HCT116 (cell line): ENCODE results near the gene ALKBH4. TPM values are rescaled to one million over a fixed set of nuclear protein-coding genes. Genes with fewer than 3 reads are reported as not detected.

Source experiments
- ATAC-seq: fragments of 200-7000 bp; cut with Tn5 transposase; 2 replicates; pipeline ENCODE4 v1.9.1; 2020; ENCODE audit warnings: mild to moderate bottlenecking, moderate library complexity
- BruUV-seq: library from RNA; stranded (reverse); fragments of 400-500 nt; replicated peaks from 2 replicates; lab custom pipeline; 2021; lab: Mats Ljungman, UMichigan
- CTCF ChIA-PET: fragments of 300-600 bp; sonication (Branson Sonifier 250); formaldehyde crosslinking; loops from one replicate; lab custom pipeline; 2021; ENCODE audit warnings: antibody characterized with exemption; lab: Charles Lee
- POLR2A ChIA-PET: fragments of 300-600, 350-600 bp; sonication (Branson Sonifier 250); formaldehyde crosslinking; loops from one replicate; lab custom pipeline; 2021; ENCODE audit warnings: antibody characterized with exemption; lab: Charles Lee
- RAD21 ChIA-PET, 2 experiments: fragments of 300-600 bp; sonication (Branson Sonifier 250); formaldehyde crosslinking; loops; one replicate each; lab custom pipeline; 2023; ENCODE audit warnings: low total read pairs in 2 of 2; ENCODE audit not compliant: uncharacterized antibody in 2 of 2, unreplicated experiment in 2 of 2, low non-redundant PET in 1 of 2; lab: Charles Lee
- DNase-seq: peaks from one replicate; pipeline ENCODE4 v3.0.0-alpha.2; 2010; ENCODE audit warnings: low read depth, low spot score
- H2AFZ ChIP-seq: fragments of 200-600 bp; shearing (Covaris generic), sonication (generic); 2 replicates; pipeline ENCODE4 v1.6.1; 2017; ENCODE audit warnings: low read depth, mixed run types, mixed read lengths, antibody characterized with exemption, low read length; ENCODE audit not compliant: poor library complexity, severe bottlenecking
- H3K27ac ChIP-seq: 2 replicates; pipeline ENCODE4 v1.5.1; 2012; ENCODE audit warnings: low read depth, low read length
- H3K27me3 ChIP-seq: fragments of 200-600 bp; sonication (generic); 2 replicates; pipeline ENCODE4 v1.6.1; 2016; ENCODE audit warnings: mixed run types, low read length, mixed read lengths; ENCODE audit not compliant: insufficient read depth
- H3K36me3 ChIP-seq, 2 experiments: fragments of 200-500 bp in 1 of 2; fragments of 200-600 bp in 1 of 2; sonication (Bioruptor generic) in 1 of 2; sonication (generic) in 1 of 2; 2 replicates each; pipeline versions ENCODE4 v1.5.1 to v1.6.1; 2014 to 2016; ENCODE audit warnings: low read length in 2 of 2, inconsistent platforms in 1 of 2, mixed read lengths in 1 of 2, mixed run types in 1 of 2; ENCODE audit not compliant: insufficient read depth in 2 of 2, control insufficient read depth in 1 of 2
- H3K4me1 ChIP-seq, 2 experiments: fragments of 200-600 bp in 1 of 2; sonication (generic) in 1 of 2; 2 replicates each; pipeline versions ENCODE4 v1.5.1 to v1.6.1; 2012 to 2017; ENCODE audit warnings: low read length in 2 of 2, inconsistent platforms in 1 of 2, mild to moderate bottlenecking in 1 of 2, mixed read lengths in 1 of 2, mixed run types in 1 of 2, moderate library complexity in 1 of 2; ENCODE audit not compliant: insufficient read depth in 2 of 2, control insufficient read depth in 1 of 2
- H3K4me2 ChIP-seq: fragments of 200-600 bp; sonication (generic); 2 replicates; pipeline ENCODE4 v1.6.1; 2017; ENCODE audit warnings: mixed run types, low read length, mixed read lengths
- H3K4me3 ChIP-seq, 2 experiments: fragments of 200-600 bp in 1 of 2; sonication (generic) in 1 of 2; replicated peaks in 1 of 2; 2 replicates each; pipeline ENCODE4 v1.5.1; 2011 to 2016; ENCODE audit warnings: low read length in 2 of 2, control low read depth in 1 of 2, low read depth in 1 of 2, mild to moderate bottlenecking in 1 of 2, mixed read lengths in 1 of 2, mixed run types in 1 of 2
- H3K79me2 ChIP-seq: fragments of 200-600 bp; sonication (generic); 2 replicates; pipeline ENCODE4 v1.6.1; 2017; ENCODE audit warnings: mild to moderate bottlenecking, mixed run types, low read length, moderate library complexity, mixed read lengths; ENCODE audit not compliant: insufficient read depth
- H3K9ac ChIP-seq: fragments of 200-600 bp; sonication (generic); 2 replicates; pipeline ENCODE4 v1.6.1; 2016; ENCODE audit warnings: low read length, mixed read lengths
- H3K9me2 ChIP-seq: fragments of 200-600 bp; sonication (generic), shearing (Covaris generic); 2 replicates; pipeline ENCODE4 v1.6.1; 2017; ENCODE audit warnings: mixed run types, mild to moderate bottlenecking, moderate library complexity; ENCODE audit not compliant: insufficient read depth
- H3K9me3 ChIP-seq, 2 experiments: fragments of 200-500 bp in 1 of 2; fragments of 200-600 bp in 1 of 2; sonication (Bioruptor generic) in 1 of 2; sonication (generic) in 1 of 2; 2 replicates each; pipeline ENCODE4 v1.6.1; 2014 to 2017; ENCODE audit warnings: low read length in 2 of 2, mixed read lengths in 2 of 2, inconsistent platforms in 1 of 2, low read depth in 1 of 2, mild to moderate bottlenecking in 1 of 2, mixed run types in 1 of 2, moderate library complexity in 1 of 2; ENCODE audit not compliant: control insufficient read depth in 1 of 2, insufficient read depth in 1 of 2
- H4K20me1 ChIP-seq: fragments of 200-600 bp; sonication (generic), shearing (Covaris generic); 2 replicates; pipeline ENCODE4 v1.6.1; 2017; ENCODE audit warnings: mixed run types, mild to moderate bottlenecking, moderate library complexity; ENCODE audit not compliant: insufficient read depth
- CEBPB ChIP-seq: IDR thresholded peaks from 2 replicates; pipeline ENCODE4 v1.6.1; 2012; ENCODE audit warnings: low read depth
- EZH2 ChIP-seq: fragments of 200-600 bp; sonication (generic); IDR thresholded peaks from 2 replicates; pipeline ENCODE4 v1.6.1; 2017; ENCODE audit warnings: antibody characterized with exemption, mixed run types
- EZH2phosphoT487 ChIP-seq: fragments of 200-600 bp; IDR thresholded peaks from 2 replicates; pipeline ENCODE4 v1.6.1; 2018; ENCODE audit warnings: antibody characterized with exemption, borderline replicate concordance
- SRF ChIP-seq: IDR thresholded peaks from 2 replicates; pipeline ENCODE4 v1.6.1; 2012; ENCODE audit warnings: low read depth
- YY1 ChIP-seq: IDR thresholded peaks from 2 replicates; pipeline ENCODE4 v1.6.1; 2011; ENCODE audit warnings: low read length, low read depth, moderate library complexity, mild to moderate bottlenecking; ENCODE audit not compliant: insufficient replicate concordance; ENCODE audit errors: extremely low read depth
- ZFX ChIP-seq: fragments of 450-650 bp; IDR thresholded peaks from 2 replicates; pipeline ENCODE4 v1.6.1; 2017
- intact Hi-C: fragments of 100-400 bp; cut with micrococcal nuclease; formaldehyde crosslinking; loops from 2 replicates; pipeline ENCODE4 v1.10.0; 2022
- total RNA-seq: library from RNA; stranded (reverse); gene quantifications from one replicate; pipeline ENCODE4 v1.2.1, GENCODE V29; 2021; ENCODE audit not compliant: unreplicated experiment
- TF ChIP-seq, protein P1 (sequence below): IDR thresholded peaks from 2 replicates; pipeline ENCODE4 v1.6.1; 2011; ENCODE audit warnings: mild to moderate bottlenecking, low read length, moderate library complexity; ENCODE audit not compliant: insufficient replicate concordance; ENCODE audit errors: extremely low read depth
- TF ChIP-seq, protein P2 (sequence below): IDR thresholded peaks from 2 replicates; pipeline ENCODE4 v1.6.1; 2012
- TF ChIP-seq, protein P3 (sequence below): IDR thresholded peaks from 2 replicates; pipeline ENCODE4 v1.6.1; 2012; ENCODE audit warnings: low read depth
- TF ChIP-seq, protein P4 (sequence below), 3 experiments: fragments of 200-600 bp in 1 of 3; sonication (generic) in 1 of 3; IDR thresholded peaks in 2 of 3; conservative IDR thresholded peaks in 1 of 3; 2 replicates each; pipeline ENCODE4 v1.5.1; 2012 to 2017; ENCODE audit warnings: low read depth in 2 of 3, low read length in 2 of 3, antibody characterized with exemption in 1 of 3, borderline replicate concordance in 1 of 3, control low read depth in 1 of 3, mild to moderate bottlenecking in 1 of 3, mixed read lengths in 1 of 3, mixed run types in 1 of 3, moderate library complexity in 1 of 3; ENCODE audit not compliant: insufficient read depth in 1 of 3

The ALKBH4 gene
- total RNA-seq, 1 experiment from 2014 or later = 14.9 TPM

DNA sequence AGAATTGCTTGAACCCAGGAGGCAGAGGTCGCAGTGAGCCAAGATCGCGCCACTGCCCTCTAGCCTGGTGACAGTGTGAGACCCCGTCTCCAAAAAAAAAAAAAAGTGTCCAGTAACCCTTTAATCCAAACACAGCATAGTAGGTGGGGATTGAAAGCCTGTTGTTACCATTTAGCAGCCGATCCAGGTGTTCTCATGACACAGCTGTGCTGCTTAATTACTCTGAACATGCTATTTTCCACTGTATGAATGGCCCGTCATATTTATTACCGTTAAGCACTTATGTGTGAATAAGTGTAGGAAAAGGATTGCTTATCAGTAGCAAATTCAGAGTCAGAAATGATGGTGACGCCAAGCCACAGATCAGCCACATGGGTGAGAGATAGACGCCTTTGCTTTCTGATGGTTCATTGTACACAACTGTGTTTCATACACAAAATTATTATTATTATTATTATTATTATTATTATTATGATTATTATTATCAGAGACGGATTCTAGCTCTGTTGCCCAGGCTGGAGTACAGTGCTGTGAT, 42.9 kb downstream of the ALKBH4 start:
- RAD21 ChIA-PET = no interaction called here
- H3K9me3 ChIP-seq = no peaks in the 10 kb centered on the region
- ATAC-seq (no peak), DNase-seq (no peak)
- H3K4me2 ChIP-seq = peak overlapping the region; percentile 66
- peaks cover 18 to 19% of the 10 kb centered on the region in 2 experiments; a peak in 3 of 4 replicates for H3K36me3 ChIP-seq
- no TSS peak for BruUV-seq
- POLR2A ChIA-PET = no interaction called here
- no peak overlapping the region for H2AFZ ChIP-seq
- H3K27ac ChIP-seq = no peak overlapping the region
- H3K4me1 ChIP-seq = peaks cover 9 to 26% of the 10 kb centered on the region in 2 experiments
- no peak overlapping the region for H3K9ac ChIP-seq
- CTCF ChIA-PET = no interaction called here
- H3K79me2 ChIP-seq = no peaks in the 10 kb centered on the region
- intact Hi-C loops = no loop called here
- H3K4me3 ChIP-seq = no peak overlapping the region
- TF ChIP-seq ZFX (no peak), CEBPB (no peak), SRF (no peak), EZH2phosphoT487 (no peak), EZH2 (no peak), YY1 (no peak)
- TF ChIP-seq, protein P1, sequence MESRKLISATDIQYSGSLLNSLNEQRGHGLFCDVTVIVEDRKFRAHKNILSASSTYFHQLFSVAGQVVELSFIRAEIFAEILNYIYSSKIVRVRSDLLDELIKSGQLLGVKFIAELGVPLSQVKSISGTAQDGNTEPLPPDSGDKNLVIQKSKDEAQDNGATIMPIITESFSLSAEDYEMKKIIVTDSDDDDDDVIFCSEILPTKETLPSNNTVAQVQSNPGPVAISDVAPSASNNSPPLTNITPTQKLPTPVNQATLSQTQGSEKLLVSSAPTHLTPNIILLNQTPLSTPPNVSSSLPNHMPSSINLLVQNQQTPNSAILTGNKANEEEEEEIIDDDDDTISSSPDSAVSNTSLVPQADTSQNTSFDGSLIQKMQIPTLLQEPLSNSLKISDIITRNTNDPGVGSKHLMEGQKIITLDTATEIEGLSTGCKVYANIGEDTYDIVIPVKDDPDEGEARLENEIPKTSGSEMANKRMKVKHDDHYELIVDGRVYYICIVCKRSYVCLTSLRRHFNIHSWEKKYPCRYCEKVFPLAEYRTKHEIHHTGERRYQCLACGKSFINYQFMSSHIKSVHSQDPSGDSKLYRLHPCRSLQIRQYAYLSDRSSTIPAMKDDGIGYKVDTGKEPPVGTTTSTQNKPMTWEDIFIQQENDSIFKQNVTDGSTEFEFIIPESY = no peak
- TF ChIP-seq, protein P2, sequence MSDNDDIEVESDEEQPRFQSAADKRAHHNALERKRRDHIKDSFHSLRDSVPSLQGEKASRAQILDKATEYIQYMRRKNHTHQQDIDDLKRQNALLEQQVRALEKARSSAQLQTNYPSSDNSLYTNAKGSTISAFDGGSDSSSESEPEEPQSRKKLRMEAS = no peak
- TF ChIP-seq, protein P3, sequence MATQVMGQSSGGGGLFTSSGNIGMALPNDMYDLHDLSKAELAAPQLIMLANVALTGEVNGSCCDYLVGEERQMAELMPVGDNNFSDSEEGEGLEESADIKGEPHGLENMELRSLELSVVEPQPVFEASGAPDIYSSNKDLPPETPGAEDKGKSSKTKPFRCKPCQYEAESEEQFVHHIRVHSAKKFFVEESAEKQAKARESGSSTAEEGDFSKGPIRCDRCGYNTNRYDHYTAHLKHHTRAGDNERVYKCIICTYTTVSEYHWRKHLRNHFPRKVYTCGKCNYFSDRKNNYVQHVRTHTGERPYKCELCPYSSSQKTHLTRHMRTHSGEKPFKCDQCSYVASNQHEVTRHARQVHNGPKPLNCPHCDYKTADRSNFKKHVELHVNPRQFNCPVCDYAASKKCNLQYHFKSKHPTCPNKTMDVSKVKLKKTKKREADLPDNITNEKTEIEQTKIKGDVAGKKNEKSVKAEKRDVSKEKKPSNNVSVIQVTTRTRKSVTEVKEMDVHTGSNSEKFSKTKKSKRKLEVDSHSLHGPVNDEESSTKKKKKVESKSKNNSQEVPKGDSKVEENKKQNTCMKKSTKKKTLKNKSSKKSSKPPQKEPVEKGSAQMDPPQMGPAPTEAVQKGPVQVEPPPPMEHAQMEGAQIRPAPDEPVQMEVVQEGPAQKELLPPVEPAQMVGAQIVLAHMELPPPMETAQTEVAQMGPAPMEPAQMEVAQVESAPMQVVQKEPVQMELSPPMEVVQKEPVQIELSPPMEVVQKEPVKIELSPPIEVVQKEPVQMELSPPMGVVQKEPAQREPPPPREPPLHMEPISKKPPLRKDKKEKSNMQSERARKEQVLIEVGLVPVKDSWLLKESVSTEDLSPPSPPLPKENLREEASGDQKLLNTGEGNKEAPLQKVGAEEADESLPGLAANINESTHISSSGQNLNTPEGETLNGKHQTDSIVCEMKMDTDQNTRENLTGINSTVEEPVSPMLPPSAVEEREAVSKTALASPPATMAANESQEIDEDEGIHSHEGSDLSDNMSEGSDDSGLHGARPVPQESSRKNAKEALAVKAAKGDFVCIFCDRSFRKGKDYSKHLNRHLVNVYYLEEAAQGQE = no peak
- TF ChIP-seq, protein P4, sequence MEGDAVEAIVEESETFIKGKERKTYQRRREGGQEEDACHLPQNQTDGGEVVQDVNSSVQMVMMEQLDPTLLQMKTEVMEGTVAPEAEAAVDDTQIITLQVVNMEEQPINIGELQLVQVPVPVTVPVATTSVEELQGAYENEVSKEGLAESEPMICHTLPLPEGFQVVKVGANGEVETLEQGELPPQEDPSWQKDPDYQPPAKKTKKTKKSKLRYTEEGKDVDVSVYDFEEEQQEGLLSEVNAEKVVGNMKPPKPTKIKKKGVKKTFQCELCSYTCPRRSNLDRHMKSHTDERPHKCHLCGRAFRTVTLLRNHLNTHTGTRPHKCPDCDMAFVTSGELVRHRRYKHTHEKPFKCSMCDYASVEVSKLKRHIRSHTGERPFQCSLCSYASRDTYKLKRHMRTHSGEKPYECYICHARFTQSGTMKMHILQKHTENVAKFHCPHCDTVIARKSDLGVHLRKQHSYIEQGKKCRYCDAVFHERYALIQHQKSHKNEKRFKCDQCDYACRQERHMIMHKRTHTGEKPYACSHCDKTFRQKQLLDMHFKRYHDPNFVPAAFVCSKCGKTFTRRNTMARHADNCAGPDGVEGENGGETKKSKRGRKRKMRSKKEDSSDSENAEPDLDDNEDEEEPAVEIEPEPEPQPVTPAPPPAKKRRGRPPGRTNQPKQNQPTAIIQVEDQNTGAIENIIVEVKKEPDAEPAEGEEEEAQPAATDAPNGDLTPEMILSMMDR (IDR thresholded peaks at IDR 0.05 in 2 of 3, conservative IDR thresholded peaks at IDR 0.05 in 1 of 3; ENCODE audit: borderline replicate concordance in 1 of 3, insufficient read depth in 1 of 3, low read depth in 2 of 3, low read length in 2 of 3) = no peak
- no peaks in the 10 kb centered on the region for H3K27me3 ChIP-seq
- no peaks in the 10 kb centered on the region for H3K9me2 ChIP-seq
- H4K20me1 ChIP-seq = no peaks in the 10 kb centered on the region
